Left lung (tissue), 10 donors: ENCODE results near the gene SLU7. TPM values are rescaled to one million over a fixed set of nuclear protein-coding genes. Genes with fewer than 3 reads are reported as not detected.

Experiments used
- ATAC-seq: fragments of 200-7000 bp; cut with Tn5 transposase; one replicate; pipeline ENCODE4 v1.9.1; 2020; ENCODE audit warnings: moderate library complexity
- DNase-seq, 4 donors: peaks; one replicate each; pipeline ENCODE4 v3.0.0-alpha.2; 2013 to 2020
- H3K27ac ChIP-seq, 2 donors: fragments of 200-600 bp; sonication (generic) in 1 of 2; one replicate each; pipeline versions ENCODE4 v1.5.0 to v1.8.0; 2020 to 2021
- H3K27me3 ChIP-seq, 2 donors: fragments of 200-600 bp; sonication (generic) in 1 of 2; one replicate each; pipeline versions ENCODE4 v1.5.0 to v1.8.0; 2020 to 2021
- H3K36me3 ChIP-seq, 2 donors: fragments of 200-600 bp; sonication (generic) in 1 of 2; one replicate each; pipeline versions ENCODE4 v1.5.0 to v1.8.0; 2020 to 2021
- H3K4me1 ChIP-seq, 2 donors: fragments of 200-600 bp; one replicate each; pipeline ENCODE4 v1.8.0; 2021
- H3K4me3 ChIP-seq, 2 donors: fragments of 200-600 bp; sonication (generic) in 1 of 2; one replicate each; pipeline versions ENCODE4 v1.5.0 to v1.8.0; 2020 to 2021; ENCODE audit warnings: mild to moderate bottlenecking in 1 of 2
- H3K9me3 ChIP-seq, 2 donors: fragments of 200-600 bp; sonication (generic) in 1 of 2; one replicate each; pipeline versions ENCODE4 v1.5.0 to v1.8.0; 2020 to 2021
- CTCF ChIP-seq, 2 donors: fragments of 200-600 bp; sonication (generic) in 1 of 2; IDR thresholded peaks; one replicate each; pipeline versions ENCODE4 v1.5.0 to v1.8.0; 2021; ENCODE audit warnings: antibody characterized with exemption in 2 of 2
- intact Hi-C, 2 donors: fragments of 100-400 bp; cut with DNase I; formaldehyde crosslinking; loops; one replicate each; pipeline versions ENCODE4 v1.11.2 to v1.14.2; 2022
- polyA plus RNA-seq, 6 donors: library from polyadenylated mRNA; unstranded; fragments of 120-200 nt; gene quantifications; one replicate each; pipeline ENCODE4 v1.2.1, GENCODE V29; 2013; ENCODE audit not compliant: insufficient read length in 6 of 6
- total RNA-seq, 2 donors: library from RNA; stranded (reverse); fragmentation: NEBNext Ultra II Directional; extraction: Animal tissue kit (Norgen Biotek cat#: 25700); gene quantifications; one replicate each; pipeline ENCODE4 v1.2.1, GENCODE V29; 2021
- donor health status: DM: no; HTN: yes; CAD: no.
- donor health status: DM: no; HTN: no; CAD: no.

The SLU7 gene
- total and polyA plus RNA-seq, 8 donors: 36.1 to 74.1 (median 58.5) TPM

- Histone ChIP-seq H3K27me3 (no peaks in the 10 kb centered on the region), H3K4me3 (no peak overlapping the region), H3K27ac (no peak overlapping the region), H3K4me1 (no peaks in the 10 kb centered on the region), H3K9me3 (no peaks in the 10 kb centered on the region), H3K36me3 (no peaks in the 10 kb centered on the region)
- TF ChIP-seq CTCF (IDR thresholded peaks at IDR 0.05): no peak
- DNase-seq (no peak), ATAC-seq (no peak)
- intact Hi-C loops: no loop called here
These were observed 40.6 kb downstream of the SLU7 start for GRCh38 chr5:160378330-160378729.

- intact Hi-C loops: no loop called here
- DNase-seq (no peak), ATAC-seq (no peak)
- no peaks in the 10 kb centered on the region for H3K4me1 ChIP-seq
- no peaks in the 10 kb centered on the region for H3K27me3 ChIP-seq
- H3K27ac ChIP-seq: no peak overlapping the region
- no peaks in the 10 kb centered on the region for H3K36me3 ChIP-seq
- H3K4me3 ChIP-seq: no peak overlapping the region
- TF ChIP-seq CTCF (IDR thresholded peaks at IDR 0.05): no peak
- H3K9me3 ChIP-seq: no peaks in the 10 kb centered on the region
These were observed 41.2 kb downstream of the SLU7 start for GRCh38 chr5:160377651-160378050.

GRCh38 chr5:160376416-160376815 lies 42.5 kb downstream of the SLU7 start:
- Histone ChIP-seq H3K4me3 (no peak overlapping the region), H3K27me3 (peaks cover 0 to under 1% of the 10 kb centered on the region in 2 donors), H3K9me3 (no peaks in the 10 kb centered on the region), H3K4me1 (no peaks in the 10 kb centered on the region), H3K27ac (no peak overlapping the region), H3K36me3 (no peaks in the 10 kb centered on the region)
- no peak for TF ChIP-seq CTCF (IDR thresholded peaks at IDR 0.05)
- DNase-seq (no peak), ATAC-seq (no peak)
- intact Hi-C loops: no loop called here

- peaks cover 0 to 7% of the 10 kb centered on the region in 2 donors for H3K27me3 ChIP-seq
- H3K4me3 ChIP-seq: no peak overlapping the region
- ATAC-seq (no peak), DNase-seq (no peak)
- intact Hi-C loops: no loop called here
- no peaks in the 10 kb centered on the region for H3K4me1 ChIP-seq
- TF ChIP-seq CTCF (IDR thresholded peaks at IDR 0.05): no peak
- no peaks in the 10 kb centered on the region for H3K9me3 ChIP-seq
- H3K27ac ChIP-seq: no peak overlapping the region
- no peaks in the 10 kb centered on the region for H3K36me3 ChIP-seq
These were observed 43.2 kb downstream of the SLU7 start for GRCh38 chr5:160375701-160376100.

- Histone ChIP-seq H3K36me3 (no peaks in the 10 kb centered on the region), H3K4me1 (peaks cover 0 to 5% of the 10 kb centered on the region in 2 donors), H3K27ac (no peak overlapping the region), H3K4me3 (no peak overlapping the region), H3K9me3 (no peaks in the 10 kb centered on the region), H3K27me3 (peaks cover 0 to 13% of the 10 kb centered on the region in 2 donors)
- no peak for DNase-seq
- no peak for ATAC-seq
- intact Hi-C loops: no loop called here
- no peak for TF ChIP-seq CTCF (IDR thresholded peaks at IDR 0.05)
These were observed 43.7 kb downstream of the SLU7 start for GRCh38 chr5:160375166-160375565.
